Upper lobe of left lung (tissue), 4 donors: ENCODE measurements around the gene HMGCS1.

Experiments
- EP300 ChIP-seq, 4 donors: sonication (generic); formaldehyde crosslinking; IDR thresholded peaks; one replicate each; pipeline ENCODE4 v1.5.1; 2017; ENCODE audit warnings: antibody characterized with exemption in 4 of 4, control low read depth in 2 of 4
- TF ChIP-seq, protein P1 (sequence below), 6 experiments: fragments of 450-650 bp in 4 of 6; fragments of 200-600 bp in 2 of 6; sonication (generic) in 2 of 6; IDR thresholded peaks; one replicate each; pipeline ENCODE4 v1.5.1; 2016 to 2019; ENCODE audit warnings: antibody characterized with exemption in 6 of 6

DNA sequence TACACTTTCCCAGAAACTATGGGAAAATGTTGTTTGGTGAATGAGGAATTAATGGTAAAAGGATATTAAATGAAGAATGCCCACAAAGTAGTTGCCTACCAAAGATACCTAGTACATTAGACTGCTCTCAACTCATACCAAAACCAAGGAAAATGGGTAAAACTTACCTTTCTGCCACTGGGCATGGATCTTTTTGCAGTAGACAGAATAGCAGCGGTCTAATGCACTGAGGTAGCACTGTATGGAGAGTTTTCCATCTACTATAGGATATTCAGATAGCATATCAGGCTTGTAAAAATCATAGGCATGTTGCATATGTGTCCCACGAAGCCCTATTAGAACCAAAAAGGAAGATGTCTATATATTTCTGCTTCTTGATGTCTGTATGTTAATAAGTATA lies 16.4 kb downstream of the HMGCS1 start:
- TF ChIP-seq, protein P1, sequence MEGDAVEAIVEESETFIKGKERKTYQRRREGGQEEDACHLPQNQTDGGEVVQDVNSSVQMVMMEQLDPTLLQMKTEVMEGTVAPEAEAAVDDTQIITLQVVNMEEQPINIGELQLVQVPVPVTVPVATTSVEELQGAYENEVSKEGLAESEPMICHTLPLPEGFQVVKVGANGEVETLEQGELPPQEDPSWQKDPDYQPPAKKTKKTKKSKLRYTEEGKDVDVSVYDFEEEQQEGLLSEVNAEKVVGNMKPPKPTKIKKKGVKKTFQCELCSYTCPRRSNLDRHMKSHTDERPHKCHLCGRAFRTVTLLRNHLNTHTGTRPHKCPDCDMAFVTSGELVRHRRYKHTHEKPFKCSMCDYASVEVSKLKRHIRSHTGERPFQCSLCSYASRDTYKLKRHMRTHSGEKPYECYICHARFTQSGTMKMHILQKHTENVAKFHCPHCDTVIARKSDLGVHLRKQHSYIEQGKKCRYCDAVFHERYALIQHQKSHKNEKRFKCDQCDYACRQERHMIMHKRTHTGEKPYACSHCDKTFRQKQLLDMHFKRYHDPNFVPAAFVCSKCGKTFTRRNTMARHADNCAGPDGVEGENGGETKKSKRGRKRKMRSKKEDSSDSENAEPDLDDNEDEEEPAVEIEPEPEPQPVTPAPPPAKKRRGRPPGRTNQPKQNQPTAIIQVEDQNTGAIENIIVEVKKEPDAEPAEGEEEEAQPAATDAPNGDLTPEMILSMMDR (IDR thresholded peaks at IDR 0.05) = no peak
- no peak for TF ChIP-seq EP300 (IDR thresholded peaks at IDR 0.05)
